ENCODE measurements around the gene GATAD2A. TPM values are rescaled to one million over a fixed set of nuclear protein-coding genes. Genes with fewer than 3 reads are reported as not detected.
A peak's percentile ranks its signal among the peaks of the same experiment; 100 is the strongest.

The GATAD2A gene
- total and polyA plus RNA-seq, 8 donors: 9.3 to 119 (median 20.2) TPM

GRCh38 chr19:19528721-19529490, 123.4 kb downstream of the GATAD2A start, which contains the start of gene YJEFN3:
YJEFN3 (plus strand) TSS chr19:19528911; CDS start chr19:19528933, 22 bp downstream.
- Histone ChIP-seq H3K27me3 (no peaks in the 10 kb centered on the region), H3K9me3 (no peaks in the 10 kb centered on the region), H3K27ac (no peak within 1 kb of the TSS), H3K36me3 (peaks cover 19 to 60% (median 54%) of the 10 kb centered on the region in 4 donors), H3K4me1 (peaks cover 0 to 50% (median 12%) of the 10 kb centered on the region in 4 donors), H3K4me3 (peak within 1 kb of the TSS in 1 of 4 donors; percentile 5)
- TF ChIP-seq CTCF (IDR thresholded peaks at IDR 0.05): no peak
- no peak for TF ChIP-seq EP300 (IDR thresholded peaks at IDR 0.05)
- no peak for TF ChIP-seq POLR2A (IDR thresholded peaks at IDR 0.05)
- no peak for TF ChIP-seq POLR2AphosphoS5 (IDR thresholded peaks at IDR 0.05)
- intact Hi-C loops (cut with DNase I; ENCODE audit: low total_unique reads): no loop called here
- WGBS, 5 donors: 47 to 67% (median 58%) methylated on average over 29 to 50 of the region's 50 CpGs
- DNase-seq: peak in 1 of 2 donors; percentile 78

- no peak for TF ChIP-seq CTCF (IDR thresholded peaks at IDR 0.05)
- no peak for TF ChIP-seq POLR2A (IDR thresholded peaks at IDR 0.05)
- no peak for TF ChIP-seq EP300 (IDR thresholded peaks at IDR 0.05)
- no peak for TF ChIP-seq POLR2AphosphoS5 (IDR thresholded peaks at IDR 0.05)
- no peak overlapping the region for H3K27ac ChIP-seq
- intact Hi-C loops (cut with DNase I; ENCODE audit: low total_unique reads): loop anchor here (10.0 kb wide), 1 partner anchor 425 kb away; no protein-coding TSS in a partner anchor
- H3K4me1 ChIP-seq: peaks cover 0 to 45% (median 12%) of the 10 kb centered on the region in 4 donors
- WGBS, 5 donors: 62 to 75% (median 72%) methylated on average over 10 to 11 of the region's 11 CpGs
- H3K36me3 ChIP-seq: peaks cover 16 to 50% (median 46%) of the 10 kb centered on the region in 4 donors
- H3K9me3 ChIP-seq: no peaks in the 10 kb centered on the region
- H3K4me3 ChIP-seq: no peak overlapping the region
- DNase-seq: peak in 1 of 2 donors; percentile 12
- H3K27me3 ChIP-seq: no peaks in the 10 kb centered on the region
Observed at GRCh38 chr19:19529783-19530422, 124.4 kb downstream of the GATAD2A start.

DNA sequence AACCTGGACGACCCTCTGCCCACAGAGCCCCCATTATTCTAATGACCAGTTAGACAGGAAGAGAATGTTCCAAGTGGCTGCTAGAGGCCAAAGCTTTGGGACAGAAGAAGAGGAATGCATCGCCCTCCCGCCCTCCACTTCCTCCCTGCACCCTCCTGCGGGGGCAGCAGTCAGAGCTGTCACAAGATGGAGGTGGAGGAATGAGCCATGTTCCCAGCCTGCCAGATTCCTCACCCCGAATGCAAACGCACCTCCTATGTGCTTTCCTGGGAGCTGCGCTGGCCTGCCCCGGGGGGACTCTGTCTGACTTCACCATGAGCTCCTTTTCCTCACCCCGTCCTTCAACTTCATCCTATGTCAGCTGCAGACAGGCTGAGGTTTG, 124.9 kb downstream of the GATAD2A start:
- Histone ChIP-seq H3K27me3 (no peaks in the 10 kb centered on the region), H3K4me1 (peaks cover 0 to 40% (median 12%) of the 10 kb centered on the region in 4 donors), H3K4me3 (no peak overlapping the region), H3K27ac (no peak overlapping the region), H3K36me3 (peaks cover 16 to 47% (median 44%) of the 10 kb centered on the region in 4 donors), H3K9me3 (no peaks in the 10 kb centered on the region)
- intact Hi-C loops (cut with DNase I; ENCODE audit: low total_unique reads): loop anchor here (10.0 kb wide), 1 partner anchor 424 kb away; no protein-coding TSS in a partner anchor
- peak in 1 of 2 donors; percentile 12 for DNase-seq
- no peak for TF ChIP-seq EP300 (IDR thresholded peaks at IDR 0.05)
- no peak for TF ChIP-seq POLR2AphosphoS5 (IDR thresholded peaks at IDR 0.05)
- no peak for TF ChIP-seq POLR2A (IDR thresholded peaks at IDR 0.05)
- no peak for TF ChIP-seq CTCF (IDR thresholded peaks at IDR 0.05)
- 55 to 69% (median 63%) methylated on average over 9 of the region's 9 CpGs for WGBS, 5 donors

DNA sequence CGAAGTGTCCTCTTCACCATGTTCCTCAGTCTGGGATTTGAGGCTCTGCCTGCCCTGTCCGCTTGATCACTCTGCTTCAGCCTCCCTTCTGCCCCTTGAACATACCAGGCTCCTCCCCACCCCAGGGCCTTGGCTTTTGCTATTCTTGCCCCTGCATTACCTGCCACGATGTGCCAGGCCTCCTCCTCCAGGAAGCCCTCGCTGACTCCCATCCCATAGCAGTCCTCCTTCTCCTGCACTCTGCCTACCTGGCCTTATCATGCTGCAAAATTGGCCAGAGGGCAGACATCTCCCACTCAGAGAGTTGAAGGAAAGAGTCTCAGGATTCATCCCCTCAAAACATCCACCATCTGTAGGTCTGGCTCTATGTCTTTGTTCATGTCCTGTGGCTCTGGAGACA, 125.4 kb downstream of the GATAD2A start:
- WGBS, 5 donors: 76 to 88% (median 80%) methylated on average over 4 of the region's 4 CpGs
- no peak for DNase-seq
- Histone ChIP-seq H3K4me1 (peaks cover 0 to 39% (median 12%) of the 10 kb centered on the region in 4 donors), H3K4me3 (no peak overlapping the region), H3K9me3 (no peaks in the 10 kb centered on the region), H3K27me3 (peaks cover 0 to 4% (median 0%) of the 10 kb centered on the region in 3 donors), H3K36me3 (peaks cover 16 to 44% (median 41%) of the 10 kb centered on the region in 4 donors), H3K27ac (no peak overlapping the region)
- intact Hi-C loops (cut with DNase I; ENCODE audit: low total_unique reads): loop anchor here (10.0 kb wide), 1 partner anchor 424 kb away; no protein-coding TSS in a partner anchor
- no peak for TF ChIP-seq EP300 (IDR thresholded peaks at IDR 0.05)
- no peak for TF ChIP-seq CTCF (IDR thresholded peaks at IDR 0.05)
- TF ChIP-seq POLR2AphosphoS5 (IDR thresholded peaks at IDR 0.05): no peak
- no peak for TF ChIP-seq POLR2A (IDR thresholded peaks at IDR 0.05)

All from stomach (tissue), 9 donors.